Osteoblast (primary cell): ENCODE results near the gene SULT1E1. TPM values are rescaled to one million over a fixed set of nuclear protein-coding genes. Genes with fewer than 3 reads are reported as not detected.

ENCODE experiments used
- DNase-seq: peaks from one replicate; pipeline ENCODE4 v3.0.0; 2011; ENCODE audit warnings: low spot score, mixed read lengths; ENCODE audit not compliant: insufficient read length; ENCODE audit errors: missing footprints
- H2AFZ ChIP-seq: 2 replicates; pipeline ENCODE4 v1.6.0; 2011; ENCODE audit warnings: mild to moderate bottlenecking, low read length
- H3K27ac ChIP-seq: 2 replicates; pipeline ENCODE4 v1.5.1; 2011; ENCODE audit warnings: mild to moderate bottlenecking, low read depth, low read length, moderate library complexity
- H3K27me3 ChIP-seq: 2 replicates; pipeline ENCODE4 v1.6.0; 2012; ENCODE audit warnings: mild to moderate bottlenecking, control low read depth, inconsistent platforms, low read length, moderate library complexity; ENCODE audit not compliant: insufficient read depth
- H3K36me3 ChIP-seq: 2 replicates; pipeline ENCODE4 v1.5.1; 2011; ENCODE audit warnings: mild to moderate bottlenecking, low read length, control low read depth, moderate library complexity; ENCODE audit not compliant: insufficient read depth
- H3K4me1 ChIP-seq: 2 replicates; pipeline ENCODE4 v1.5.1; 2011; ENCODE audit warnings: mild to moderate bottlenecking, low read length, control low read depth, moderate library complexity; ENCODE audit not compliant: insufficient read depth
- H3K4me2 ChIP-seq: 2 replicates; pipeline ENCODE4 v1.6.0; 2011; ENCODE audit warnings: mild to moderate bottlenecking, low read length; ENCODE audit not compliant: insufficient read depth
- H3K4me3 ChIP-seq: fragments of 200-600 bp; sonication (generic); 3 replicates; pipeline ENCODE4 v1.5.1; 2012; ENCODE audit warnings: mild to moderate bottlenecking, low read length, inconsistent platforms; ENCODE audit not compliant: insufficient read depth
- H3K79me2 ChIP-seq: 2 replicates; pipeline ENCODE4 v1.6.0; 2012; ENCODE audit warnings: mild to moderate bottlenecking, low read length, control low read depth, inconsistent platforms; ENCODE audit not compliant: insufficient read depth
- H3K9me3 ChIP-seq: 2 replicates; pipeline ENCODE4 v1.5.1; 2011; ENCODE audit warnings: low read depth, low read length, control low read depth
- H4K20me1 ChIP-seq: 2 replicates; pipeline ENCODE4 v1.6.0; 2012; ENCODE audit warnings: mild to moderate bottlenecking, low read length, control low read depth; ENCODE audit not compliant: insufficient read depth
- total RNA-seq: library from RNA; depleted of rRNA; stranded (reverse); fragments of >200 nt; gene quantifications from 2 replicates; pipeline ENCODE4 v1.2.3, GENCODE V29; 2012
- TF ChIP-seq, protein P1 (sequence below): IDR thresholded peaks from 2 replicates; pipeline ENCODE4 v1.5.1; 2011; ENCODE audit warnings: mild to moderate bottlenecking, low read depth, low read length, moderate library complexity; ENCODE audit errors: extremely low read depth

SULT1E1 gene
- total RNA-seq, 1 donor: not detected

DNA sequence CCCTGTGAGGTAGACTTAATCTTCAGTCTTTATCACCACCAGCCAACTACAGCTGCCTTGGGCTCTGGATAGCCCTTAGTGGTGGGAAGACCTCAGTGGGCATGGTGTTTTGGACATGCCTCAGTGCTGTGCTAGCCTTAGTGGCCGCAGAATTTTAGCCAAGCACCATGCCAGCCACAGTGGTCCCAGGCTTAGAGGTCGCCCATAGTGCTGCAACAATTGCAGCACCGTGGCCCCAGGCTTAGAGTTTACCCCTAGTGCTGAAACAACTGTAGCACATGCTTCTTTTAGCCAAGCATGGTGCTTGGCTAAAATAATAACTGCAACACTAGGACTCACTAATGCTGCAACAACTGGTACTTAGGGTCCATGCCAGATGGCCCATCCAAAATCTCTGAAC lies 60.6 kb downstream of the SULT1E1 start:
- no peak overlapping the region for H3K27ac ChIP-seq
- no peaks in the 10 kb centered on the region for H3K36me3 ChIP-seq
- peaks cover 3% of the 10 kb centered on the region for H3K9me3 ChIP-seq
- H2AFZ ChIP-seq: no peak overlapping the region
- no peak overlapping the region for H3K4me3 ChIP-seq
- DNase-seq: no peak
- H4K20me1 ChIP-seq: no peaks in the 10 kb centered on the region
- TF ChIP-seq, protein P1, sequence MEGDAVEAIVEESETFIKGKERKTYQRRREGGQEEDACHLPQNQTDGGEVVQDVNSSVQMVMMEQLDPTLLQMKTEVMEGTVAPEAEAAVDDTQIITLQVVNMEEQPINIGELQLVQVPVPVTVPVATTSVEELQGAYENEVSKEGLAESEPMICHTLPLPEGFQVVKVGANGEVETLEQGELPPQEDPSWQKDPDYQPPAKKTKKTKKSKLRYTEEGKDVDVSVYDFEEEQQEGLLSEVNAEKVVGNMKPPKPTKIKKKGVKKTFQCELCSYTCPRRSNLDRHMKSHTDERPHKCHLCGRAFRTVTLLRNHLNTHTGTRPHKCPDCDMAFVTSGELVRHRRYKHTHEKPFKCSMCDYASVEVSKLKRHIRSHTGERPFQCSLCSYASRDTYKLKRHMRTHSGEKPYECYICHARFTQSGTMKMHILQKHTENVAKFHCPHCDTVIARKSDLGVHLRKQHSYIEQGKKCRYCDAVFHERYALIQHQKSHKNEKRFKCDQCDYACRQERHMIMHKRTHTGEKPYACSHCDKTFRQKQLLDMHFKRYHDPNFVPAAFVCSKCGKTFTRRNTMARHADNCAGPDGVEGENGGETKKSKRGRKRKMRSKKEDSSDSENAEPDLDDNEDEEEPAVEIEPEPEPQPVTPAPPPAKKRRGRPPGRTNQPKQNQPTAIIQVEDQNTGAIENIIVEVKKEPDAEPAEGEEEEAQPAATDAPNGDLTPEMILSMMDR: no peak
- no peak overlapping the region for H3K4me2 ChIP-seq
- no peaks in the 10 kb centered on the region for H3K27me3 ChIP-seq
- no peaks in the 10 kb centered on the region for H3K4me1 ChIP-seq
- H3K79me2 ChIP-seq: no peaks in the 10 kb centered on the region

DNA sequence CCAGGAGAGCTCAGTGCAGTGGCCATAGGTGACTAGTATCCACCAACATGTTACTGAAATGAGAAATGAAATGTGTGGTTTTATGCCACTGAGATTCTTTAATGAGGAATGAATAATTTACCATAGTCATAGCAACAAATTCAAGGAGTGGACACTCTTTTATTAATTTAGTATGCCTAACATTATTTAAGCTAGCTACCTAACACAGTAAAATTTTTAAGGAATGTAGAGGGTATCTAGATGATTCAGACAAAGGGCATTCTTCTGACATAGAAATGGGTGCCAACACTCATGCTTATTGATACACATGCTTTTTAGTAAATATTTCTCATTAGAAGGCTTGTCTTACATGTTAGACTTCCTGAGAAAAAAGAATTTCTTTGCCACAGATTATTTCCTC lies 66.2 kb downstream of the SULT1E1 start:
- TF ChIP-seq, protein P1: no peak
- Histone ChIP-seq H2AFZ (no peak overlapping the region), H3K4me1 (no peaks in the 10 kb centered on the region), H3K4me2 (no peak overlapping the region), H3K4me3 (no peak overlapping the region), H3K79me2 (no peaks in the 10 kb centered on the region), H4K20me1 (no peaks in the 10 kb centered on the region), H3K9me3 (no peaks in the 10 kb centered on the region), H3K27ac (no peak overlapping the region), H3K36me3 (no peaks in the 10 kb centered on the region), H3K27me3 (no peaks in the 10 kb centered on the region)
- no peak for DNase-seq

Other genes with a start within 250 kb of the SULT1E1 start
- gene UGT2A2, start 220.5 kb downstream of the SULT1E1 start, total RNA-seq: not detected in 2 replicates
- gene UGT2A1, start 206.9 kb downstream of the SULT1E1 start, total RNA-seq: not detected in 2 replicates
- not detected in 2 replicates for gene SULT1B1, start 99.5 kb downstream of the SULT1E1 start, total RNA-seq
- gene CSN1S1, start 70.9 kb upstream of the SULT1E1 start, total RNA-seq: not detected in 2 replicates
- gene CSN2, start 105.6 kb upstream of the SULT1E1 start, total RNA-seq: not detected in 2 replicates
- gene STATH, start 135.8 kb upstream of the SULT1E1 start, total RNA-seq: not detected in 2 replicates
- gene HTN3, start 168.3 kb upstream of the SULT1E1 start, total RNA-seq: not detected in 2 replicates
- gene HTN1, start 190.3 kb upstream of the SULT1E1 start, total RNA-seq: not detected in 2 replicates